GM12878 (cell line): Measurements from ENCODE around the gene DEPDC1B. TPM values are rescaled to one million over a fixed set of nuclear protein-coding genes. Genes with fewer than 3 reads are reported as not detected.

Experiments
- ATAC-seq: fragments of 200-7000 bp; cut with Tn5 transposase; 3 replicates; pipeline ENCODE4 v1.9.1; 2020; ENCODE audit warnings: mild to moderate bottlenecking, moderate library complexity
- BruUV-seq: library from RNA; stranded (reverse); fragments of 400-500 nt; replicated peaks from 2 replicates; lab custom pipeline; 2021; lab: Mats Ljungman, UMichigan
- CTCF ChIA-PET: fragments of 300-600 bp; sonication (Branson Sonifier 250); formaldehyde crosslinking; extraction: SDS; loops from one replicate; lab custom pipeline; 2021; ENCODE audit warnings: inconsistent platforms; lab: Yijun Ruan, JAX
- POLR2A ChIA-PET: fragments of 350-600 bp; formaldehyde crosslinking; extraction: SDS; loops from one replicate; lab custom pipeline; 2021; ENCODE audit warnings: inconsistent platforms; lab: Charles Lee
- RAD21 ChIA-PET: fragments of 300-600 bp; sonication (Branson Sonifier 250); formaldehyde crosslinking; loops from one replicate; lab custom pipeline; 2023; ENCODE audit warnings: antibody characterized with exemption; ENCODE audit not compliant: unreplicated experiment; lab: Charles Lee
- SMC1A ChIA-PET: fragments of 300-600 bp; sonication (Branson Sonifier 250); formaldehyde crosslinking; loops from one replicate; lab custom pipeline; 2023; ENCODE audit not compliant: unreplicated experiment, uncharacterized antibody; lab: Charles Lee
- DNase-seq: peaks from one replicate; pipeline ENCODE4 v3.0.0-alpha.2; 2011; ENCODE audit warnings: low read depth, low spot score
- FAIRE-seq: peaks from 3 replicates; lab custom pipeline; 2011; peaks lifted over from hg19 to GRCh38; lab: Jason Lieb, UNC
- H2AFZ ChIP-seq: 2 replicates; pipeline ENCODE4 v1.6.0; 2011; ENCODE audit warnings: low read depth, low read length, control low read depth; ENCODE audit not compliant: control insufficient read depth
- H3K27ac ChIP-seq: 2 replicates; pipeline ENCODE4 v1.5.1; 2011; ENCODE audit warnings: control low read depth; ENCODE audit not compliant: control insufficient read depth, insufficient read depth
- H3K27me3 ChIP-seq, 2 experiments: replicated peaks in 1 of 2; 2 replicates each; pipeline versions ENCODE4 v1.6.0 to v1.6.1; 2011; ENCODE audit warnings: low read length in 1 of 2; ENCODE audit not compliant: control insufficient read depth in 2 of 2, insufficient read depth in 2 of 2
- H3K36me3 ChIP-seq, 2 experiments: 2 replicates each; pipeline ENCODE4 v1.5.1; 2011; ENCODE audit warnings: low read length in 1 of 2; ENCODE audit not compliant: control insufficient read depth in 2 of 2, insufficient read depth in 2 of 2
- H3K4me1 ChIP-seq: 2 replicates; pipeline ENCODE4 v1.6.1; 2011; ENCODE audit warnings: mild to moderate bottlenecking, low read length, moderate library complexity, mixed read lengths; ENCODE audit not compliant: control insufficient read depth, insufficient read depth
- H3K4me2 ChIP-seq: 2 replicates; pipeline ENCODE4 v1.6.0; 2011; ENCODE audit warnings: control low read depth; ENCODE audit not compliant: control insufficient read depth, insufficient read depth
- H3K4me3 ChIP-seq: fragments of 200-600 bp; sonication (generic); 2 replicates; pipeline ENCODE4 v1.5.1; 2016
- H3K79me2 ChIP-seq: 2 replicates; pipeline ENCODE4 v1.6.0; 2011; ENCODE audit warnings: low read length; ENCODE audit not compliant: control insufficient read depth, insufficient read depth
- H3K9ac ChIP-seq: 2 replicates; pipeline ENCODE4 v1.8.0; 2011; ENCODE audit warnings: low read length, control low read depth, mixed read lengths; ENCODE audit not compliant: control insufficient read depth, insufficient read depth
- H3K9me3 ChIP-seq: replicated peaks from 3 replicates; pipeline ENCODE4 v1.5.1; 2011; ENCODE audit warnings: mild to moderate bottlenecking, low read length; ENCODE audit not compliant: control insufficient read depth, insufficient read depth
- H4K20me1 ChIP-seq: 2 replicates; pipeline ENCODE4 v1.6.0; 2011; ENCODE audit not compliant: control insufficient read depth, insufficient read depth
- CEBPB ChIP-seq, 2 experiments: fragments of 150-350 bp in 1 of 2; IDR thresholded peaks; 2 replicates each; pipeline ENCODE4 v1.6.1; 2012 to 2014; ENCODE audit warnings: low read depth in 2 of 2, low read length in 2 of 2, borderline replicate concordance in 1 of 2, inconsistent platforms in 1 of 2
- EED ChIP-seq: sonication (generic); IDR thresholded peaks from 2 replicates; pipeline ENCODE4 v1.6.1; 2016; ENCODE audit warnings: antibody characterized with exemption, low read depth
- HDAC2 ChIP-seq: fragments of 200-600 bp; sonication (generic); IDR thresholded peaks from 2 replicates; pipeline ENCODE4 v1.6.1; 2017
- HDAC6 ChIP-seq: fragments of 200-600 bp; sonication (generic); IDR thresholded peaks from one replicate; pipeline ENCODE4 v1.8.0; 2017; ENCODE audit warnings: antibody characterized with exemption; ENCODE audit not compliant: unreplicated experiment
- PAX8 ChIP-seq: fragments of 450-650 bp; IDR thresholded peaks from 2 replicates; pipeline ENCODE4 v1.6.1; 2017; ENCODE audit warnings: mild to moderate bottlenecking, moderate library complexity
- RB1 ChIP-seq: fragments of 450-650 bp; formaldehyde crosslinking; IDR thresholded peaks from 2 replicates; pipeline ENCODE4 v1.6.1; 2017; ENCODE audit warnings: mild to moderate bottlenecking, borderline replicate concordance
- RFX5 ChIP-seq: IDR thresholded peaks from 2 replicates; pipeline ENCODE4 v1.6.1; 2011; ENCODE audit warnings: low read depth, low read length, improper control_type of control experiment
- SUPT20H ChIP-seq: IDR thresholded peaks from 2 replicates; pipeline ENCODE4 v1.6.1; 2011; ENCODE audit warnings: low read depth, mild to moderate bottlenecking, low read length, moderate library complexity, borderline replicate concordance; ENCODE audit not compliant: control insufficient read depth
- SUZ12 ChIP-seq: fragments of 200-600 bp; sonication (generic); IDR thresholded peaks from one replicate; pipeline ENCODE4 v1.6.1; 2018; ENCODE audit warnings: antibody characterized with exemption, mild to moderate bottlenecking; ENCODE audit not compliant: unreplicated experiment
- YBX1 ChIP-seq: fragments of 450-650 bp; IDR thresholded peaks from 2 replicates; pipeline ENCODE4 v1.6.1; 2016; ENCODE audit warnings: antibody characterized with exemption
- ZNF207 ChIP-seq: fragments of 450-650 bp; IDR thresholded peaks from 2 replicates; pipeline ENCODE4 v1.6.1; 2014; ENCODE audit warnings: antibody characterized with exemption, mild to moderate bottlenecking, borderline replicate concordance
- ZNF217 ChIP-seq: fragments of 450-650 bp; IDR thresholded peaks from 2 replicates; pipeline ENCODE4 v1.6.1; 2017; ENCODE audit warnings: antibody characterized with exemption, mild to moderate bottlenecking
- WGBS: methylation state at CpG from one replicate; pipeline ENCODE4 v1.1.6; 2016; ENCODE audit warnings: low lambda C conversion rate; ENCODE audit not compliant: insufficient replicate concordance, insufficient coverage; ENCODE audit errors: missing lambda C conversion rate; 5-methylcytosine and 5-hydroxymethylcytosine counted together
- in situ Hi-C: fragments of 300-500 bp; cut with MboI; formaldehyde crosslinking; loops from 9 replicates; pipeline ENCODE4 v1.14.3; 2018; ENCODE audit warnings: mixed read lengths
- intact Hi-C: fragments of 100-400 bp; cut with micrococcal nuclease; formaldehyde crosslinking; loops from one replicate; pipeline ENCODE4 v1.14.2; 2022; ENCODE audit not compliant: unreplicated experiment
- polyA plus RNA-seq, 11 experiments: library from polyadenylated mRNA; depleted of rRNA in 4 of 11; unstranded in 6 of 11; stranded (reverse) in 5 of 11; fragments of >200 nt; fragmentation: Nextera tagmentation in 4 of 11; fragmentation: Illumina TruSeq in 1 of 11; extraction: Ambion mirVana in 4 of 11; extraction: Trizol in 1 of 11; gene quantifications; 1 replicate in 1 of 11; 2 replicates in 10 of 11; pipeline versions ENCODE4 v1.2.1 to v1.2.3, GENCODE V29; 2011 to 2016; ENCODE audit warnings: inconsistent platforms in 2 of 11, missing spikeins in 2 of 11, low read depth in 1 of 11
- total RNA-seq, 4 experiments: library from RNA; depleted of rRNA in 3 of 4; stranded (reverse); fragments of >200 nt in 3 of 4; fragmentation: Illumina TruSeq in 1 of 4; extraction: Trizol in 1 of 4; gene quantifications; 2 replicates each; pipeline versions ENCODE4 v1.2.1 to v1.2.3, GENCODE V29; 2013 to 2021
- TF ChIP-seq, protein P1 (sequence below), 3 experiments: IDR thresholded peaks in 2 of 3; conservative IDR thresholded peaks in 1 of 3; 2 replicates each; pipeline ENCODE4 v1.5.1; 2011; ENCODE audit warnings: low read depth in 3 of 3, low read length in 3 of 3, mild to moderate bottlenecking in 3 of 3, control low read depth in 2 of 3, moderate library complexity in 2 of 3, inconsistent platforms in 1 of 3, mixed read lengths in 1 of 3; ENCODE audit not compliant: control insufficient read depth in 2 of 3, insufficient read depth in 1 of 3; ENCODE audit errors: extremely low read depth in 1 of 3

Gene DEPDC1B
- total and polyA plus RNA-seq, 10 of the 15 experiments (the other 5 are each of a cell fraction or from before 2014, with no cell fraction given) = 29.7 to 56.5 (median 35.5) TPM

DNA sequence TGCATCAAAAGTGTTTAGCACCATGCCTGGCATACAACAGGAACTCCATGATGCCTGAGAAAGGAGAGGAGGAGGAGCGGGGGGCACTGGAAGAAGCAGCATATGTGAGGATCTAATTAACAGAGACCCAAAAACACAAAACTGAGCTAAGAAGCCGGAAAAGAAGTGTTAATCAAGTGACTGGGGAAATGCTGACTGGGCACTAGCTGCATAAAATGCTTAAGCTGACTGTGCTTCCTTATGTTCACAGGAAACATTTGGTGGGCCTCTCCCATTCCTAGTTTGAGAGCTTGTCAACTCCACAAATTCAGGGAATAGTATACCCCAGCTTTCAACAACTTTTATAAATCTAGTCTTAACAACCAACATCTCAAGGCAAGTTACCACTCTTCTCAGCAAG is 26.6 kb downstream of the DEPDC1B start:
- BruUV-seq = no TSS peak
- peaks cover 1% of the 10 kb centered on the region for H3K79me2 ChIP-seq
- DNase-seq = no peak

DNA sequence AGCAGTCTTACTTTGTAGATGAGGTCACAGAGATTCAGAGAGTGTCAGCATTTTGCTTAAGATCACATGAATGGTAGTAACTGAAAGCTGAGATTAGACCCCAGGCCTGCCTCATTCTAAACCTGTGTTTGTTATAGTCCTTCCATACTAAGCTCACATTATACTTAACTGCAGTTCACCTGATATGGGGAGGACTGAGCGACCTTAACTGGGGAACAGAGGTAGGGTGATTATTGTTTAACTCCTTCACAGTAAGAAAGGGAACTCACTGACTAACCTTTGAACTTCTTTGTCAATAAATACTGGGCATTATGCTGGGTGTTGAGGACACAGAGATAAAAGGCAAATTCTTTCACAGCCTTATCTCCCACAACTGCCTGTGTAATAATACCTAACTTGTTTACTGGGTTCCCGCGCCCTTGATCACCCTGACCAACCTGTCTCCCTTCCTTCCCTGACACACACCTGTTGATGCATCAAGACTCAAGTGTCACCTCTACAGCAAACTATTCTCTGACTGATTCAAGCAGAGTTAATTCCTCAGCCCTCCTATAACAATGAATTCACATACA is 27.2 kb downstream of the DEPDC1B start:
- 98% methylated on average over 3 of the region's 3 CpGs for WGBS
- Histone ChIP-seq H3K9me3 (no peaks in the 10 kb centered on the region), H3K9ac (no peak overlapping the region), H3K79me2 (peaks cover 1% of the 10 kb centered on the region; the same call in 1 of the 2 replicates), H3K4me3 (no peak overlapping the region), H2AFZ (no peak overlapping the region), H4K20me1 (no peaks in the 10 kb centered on the region), H3K27me3 (no peaks in the 10 kb centered on the region), H3K27ac (no peak overlapping the region), H3K36me3 (peaks cover 0 to 8% of the 10 kb centered on the region in 2 experiments; a peak in 2 of 4 replicates), H3K4me2 (no peak overlapping the region), H3K4me1 (no peaks in the 10 kb centered on the region)
- FAIRE-seq = no peak
- intact Hi-C loops (loop anchor here (10.0 kb wide), 2 partner anchors 382 to 982 kb away; no protein-coding TSS in a partner anchor), in situ Hi-C loops (loop anchor here (5.0 kb wide), 1 partner anchor 860 kb away; no protein-coding TSS in a partner anchor)
- no peak for ATAC-seq
- no TSS peak for BruUV-seq
- TF ChIP-seq HDAC2 = no peak
- no peak for TF ChIP-seq RFX5
- TF ChIP-seq CEBPB (IDR thresholded peaks at IDR 0.05; ENCODE audit: borderline replicate concordance in 1 of 2, low read depth in 2 of 2, low read length in 2 of 2) = no peak
- no peak for TF ChIP-seq SUZ12
- no peak for TF ChIP-seq PAX8
- TF ChIP-seq, protein P1, sequence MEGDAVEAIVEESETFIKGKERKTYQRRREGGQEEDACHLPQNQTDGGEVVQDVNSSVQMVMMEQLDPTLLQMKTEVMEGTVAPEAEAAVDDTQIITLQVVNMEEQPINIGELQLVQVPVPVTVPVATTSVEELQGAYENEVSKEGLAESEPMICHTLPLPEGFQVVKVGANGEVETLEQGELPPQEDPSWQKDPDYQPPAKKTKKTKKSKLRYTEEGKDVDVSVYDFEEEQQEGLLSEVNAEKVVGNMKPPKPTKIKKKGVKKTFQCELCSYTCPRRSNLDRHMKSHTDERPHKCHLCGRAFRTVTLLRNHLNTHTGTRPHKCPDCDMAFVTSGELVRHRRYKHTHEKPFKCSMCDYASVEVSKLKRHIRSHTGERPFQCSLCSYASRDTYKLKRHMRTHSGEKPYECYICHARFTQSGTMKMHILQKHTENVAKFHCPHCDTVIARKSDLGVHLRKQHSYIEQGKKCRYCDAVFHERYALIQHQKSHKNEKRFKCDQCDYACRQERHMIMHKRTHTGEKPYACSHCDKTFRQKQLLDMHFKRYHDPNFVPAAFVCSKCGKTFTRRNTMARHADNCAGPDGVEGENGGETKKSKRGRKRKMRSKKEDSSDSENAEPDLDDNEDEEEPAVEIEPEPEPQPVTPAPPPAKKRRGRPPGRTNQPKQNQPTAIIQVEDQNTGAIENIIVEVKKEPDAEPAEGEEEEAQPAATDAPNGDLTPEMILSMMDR (IDR thresholded peaks at IDR 0.05 in 2 of 3, conservative IDR thresholded peaks at IDR 0.05 in 1 of 3; ENCODE audit: control insufficient read depth in 2 of 3, extremely low read depth in 1 of 3, insufficient read depth in 1 of 3, low read depth in 3 of 3, low read length in 3 of 3) = no peak
- no peak for TF ChIP-seq YBX1
- TF ChIP-seq EED = no peak
- TF ChIP-seq SUPT20H = no peak
- TF ChIP-seq HDAC6 = no peak
- no peak for TF ChIP-seq RB1
- TF ChIP-seq ZNF207 = no peak
- ChIA-PET CTCF (interaction anchor here (0.8 to 1.9 kb wide), 5 partner anchors 21 to 859 kb away, joined by 3 to 5 read pairs (median 3); no protein-coding TSS in a partner anchor), RAD21 (no interaction called here), POLR2A (no interaction called here), SMC1A (interaction anchor here (1.2 to 1.5 kb wide), 2 partner anchors 10 to 18 kb away, joined by 3 read pairs; no protein-coding TSS in a partner anchor)
- no peak for DNase-seq

More for the DNA sequence above, 26.6 kb downstream of the DEPDC1B start:
- no peak overlapping the region for H3K9ac ChIP-seq
- in situ Hi-C loops = loop anchor here (5.0 kb wide), 1 partner anchor 861 kb away; no protein-coding TSS in a partner anchor
- H3K36me3 ChIP-seq = peaks cover 0 to 8% of the 10 kb centered on the region in 2 experiments; a peak in 2 of 4 replicates
- H2AFZ ChIP-seq = no peak overlapping the region
- 100% methylated on average over 2 of the region's 2 CpGs for WGBS
- SMC1A ChIA-PET = interaction anchor here (1.2 to 1.5 kb wide), 2 partner anchors 10 to 17 kb away, joined by 3 read pairs; no protein-coding TSS in a partner anchor
- no peaks in the 10 kb centered on the region for H3K27me3 ChIP-seq
- no peaks in the 10 kb centered on the region for H4K20me1 ChIP-seq
- no peak overlapping the region for H3K4me3 ChIP-seq
- CTCF ChIA-PET = interaction anchor here (1.0 to 2.5 kb wide), 6 partner anchors 11 to 863 kb away, joined by 3 to 8 read pairs (median 4); no protein-coding TSS in a partner anchor
- FAIRE-seq (no peak), ATAC-seq (no peak)
- no peak for TF ChIP-seq HDAC6
- TF ChIP-seq ZNF217 = no peak
- TF ChIP-seq SUZ12 = no peak
- no peak for TF ChIP-seq YBX1
- intact Hi-C loops = loop anchor here (10.0 kb wide), 2 partner anchors 381 to 981 kb away; no protein-coding TSS in a partner anchor
- H3K4me2 ChIP-seq = no peak overlapping the region
- H3K27ac ChIP-seq = no peak overlapping the region
- no peaks in the 10 kb centered on the region for H3K4me1 ChIP-seq
- POLR2A ChIA-PET = no interaction called here
- RAD21 ChIA-PET = interaction anchor here (1.6 kb wide), 1 partner anchor 986 kb away, joined by 4 read pairs; no protein-coding TSS in a partner anchor
- no peaks in the 10 kb centered on the region for H3K9me3 ChIP-seq
